Measurements from ENCODE around the gene ATF7IP.

ATF7IP gene

GRCh38 chr12:14395074-14395778 lies 29.7 kb downstream of the ATF7IP start:
- TF ChIP-seq ZFP30 (CRISPR knock-in tag; IDR thresholded peaks at IDR 0.05) (no peak), TSHZ2 (CRISPR knock-in tag; IDR thresholded peaks at IDR 0.05) (no peak), ZNF70 (CRISPR knock-in tag; IDR thresholded peaks at IDR 0.05) (no peak), RARB (CRISPR knock-in tag; IDR thresholded peaks at IDR 0.05) (no peak), OSR1 (CRISPR knock-in tag; IDR thresholded peaks at IDR 0.05) (no peak), ISL1 (CRISPR knock-in tag; IDR thresholded peaks at IDR 0.05) (no peak), TOX (CRISPR knock-in tag; IDR thresholded peaks at IDR 0.05; ENCODE audit: borderline replicate concordance) (no peak), CSRNP3 (CRISPR knock-in tag; IDR thresholded peaks at IDR 0.05) (no peak), TCF4 (CRISPR knock-in tag; IDR thresholded peaks at IDR 0.05; ENCODE audit: borderline replicate concordance) (no peak), ZNF565 (CRISPR knock-in tag; conservative IDR thresholded peaks at IDR 0.05; ENCODE audit: low read depth) (no peak)
- no peak for ATAC-seq

- no peak for ATAC-seq
- TF ChIP-seq ZNF565 (CRISPR knock-in tag; conservative IDR thresholded peaks at IDR 0.05; ENCODE audit: low read depth) (no peak), RARB (CRISPR knock-in tag; IDR thresholded peaks at IDR 0.05) (no peak), ISL1 (CRISPR knock-in tag; IDR thresholded peaks at IDR 0.05) (no peak), ZFP30 (CRISPR knock-in tag; IDR thresholded peaks at IDR 0.05) (no peak), BACH2 (CRISPR knock-in tag; IDR thresholded peaks at IDR 0.05; ENCODE audit: borderline replicate concordance) (no peak), ZC3H10 (CRISPR knock-in tag; IDR thresholded peaks at IDR 0.05) (no peak), PATZ1 (CRISPR knock-in tag; IDR thresholded peaks at IDR 0.05; ENCODE audit: borderline replicate concordance) (no peak), OSR1 (CRISPR knock-in tag; IDR thresholded peaks at IDR 0.05) (no peak), ZNF70 (CRISPR knock-in tag; IDR thresholded peaks at IDR 0.05) (no peak), TSHZ2 (CRISPR knock-in tag; IDR thresholded peaks at IDR 0.05) (no peak), CREB5 (CRISPR knock-in tag; IDR thresholded peaks at IDR 0.05; ENCODE audit: low read depth) (no peak), ZNF8 (CRISPR knock-in tag; IDR thresholded peaks at IDR 0.05) (no peak), CSRNP3 (CRISPR knock-in tag; IDR thresholded peaks at IDR 0.05) (no peak), ESRRG (CRISPR knock-in tag; IDR thresholded peaks at IDR 0.05) (no peak), PPARA (CRISPR knock-in tag; IDR thresholded peaks at IDR 0.05; ENCODE audit: borderline replicate concordance) (no peak), TCF4 (CRISPR knock-in tag; IDR thresholded peaks at IDR 0.05; ENCODE audit: borderline replicate concordance) (no peak), CSDC2 (CRISPR knock-in tag; IDR thresholded peaks at IDR 0.05) (no peak), SNAI2 (CRISPR knock-in tag; IDR thresholded peaks at IDR 0.05) (no peak)
Observed at GRCh38 chr12:14396071-14396470, 30.6 kb downstream of the ATF7IP start.

All from SK-N-SH treated with all-trans-retinoic acid at 6 μM for 48 hours (cell line).